Measurements from ENCODE around the gene FAM149B1.

FAM149B1 gene

GRCh38 chr10:73169320-73169719 is 1.4 kb downstream of the FAM149B1 start:
- no peak for TF ChIP-seq POLR2AphosphoS5 (IDR thresholded peaks at IDR 0.05; ENCODE audit: low read depth, low read length)
- no peak for TF ChIP-seq SIN3A (IDR thresholded peaks at IDR 0.05; ENCODE audit: borderline replicate concordance, insufficient read depth, low read length)
- no peak for TF ChIP-seq FOXP2 (optimal IDR thresholded peaks at IDR 0.05; ENCODE audit: borderline replicate concordance, extremely low read depth, extremely low read length, insufficient read depth)
- no peak for TF ChIP-seq TAF1 (IDR thresholded peaks at IDR 0.05; ENCODE audit: borderline replicate concordance, insufficient read depth, low read length)

GRCh38 chr10:73172867-73173266 is 4.9 kb downstream of the FAM149B1 start:
- TF ChIP-seq FOXP2 (optimal IDR thresholded peaks at IDR 0.05; ENCODE audit: borderline replicate concordance, extremely low read depth, extremely low read length, insufficient read depth), result no peak
- no peak for TF ChIP-seq TAF1 (IDR thresholded peaks at IDR 0.05; ENCODE audit: borderline replicate concordance, insufficient read depth, low read length)
- no peak for TF ChIP-seq REST (IDR thresholded peaks at IDR 0.05; ENCODE audit: insufficient read depth in 1 of 2, low read depth in 2 of 2, low read length in 2 of 2)
- no peak for TF ChIP-seq POLR2AphosphoS5 (IDR thresholded peaks at IDR 0.05; ENCODE audit: low read depth, low read length)

GRCh38 chr10:73174148-73174925 is 6.4 kb downstream of the FAM149B1 start:
- TF ChIP-seq SIN3A (IDR thresholded peaks at IDR 0.05; ENCODE audit: borderline replicate concordance, insufficient read depth, low read length) (no peak), FOXP2 (optimal IDR thresholded peaks at IDR 0.05; ENCODE audit: borderline replicate concordance, extremely low read depth, extremely low read length, insufficient read depth) (no peak), REST (IDR thresholded peaks at IDR 0.05; ENCODE audit: insufficient read depth in 1 of 2, low read depth in 2 of 2, low read length in 2 of 2) (no peak), TAF1 (IDR thresholded peaks at IDR 0.05; ENCODE audit: borderline replicate concordance, insufficient read depth, low read length) (no peak), POLR2AphosphoS5 (IDR thresholded peaks at IDR 0.05; ENCODE audit: low read depth, low read length) (no peak)

- TF ChIP-seq TAF1 (IDR thresholded peaks at IDR 0.05; ENCODE audit: borderline replicate concordance, insufficient read depth, low read length), result no peak
- TF ChIP-seq REST (IDR thresholded peaks at IDR 0.05; ENCODE audit: insufficient read depth in 1 of 2, low read depth in 2 of 2, low read length in 2 of 2), result no peak
- TF ChIP-seq POLR2AphosphoS5 (IDR thresholded peaks at IDR 0.05; ENCODE audit: low read depth, low read length), result no peak
Measured at GRCh38 chr10:73182568-73182967, 14.6 kb downstream of the FAM149B1 start.

- TF ChIP-seq REST (IDR thresholded peaks at IDR 0.05; ENCODE audit: insufficient read depth in 1 of 2, low read depth in 2 of 2, low read length in 2 of 2) (no peak), TAF1 (IDR thresholded peaks at IDR 0.05; ENCODE audit: borderline replicate concordance, insufficient read depth, low read length) (no peak), FOXP2 (optimal IDR thresholded peaks at IDR 0.05; ENCODE audit: borderline replicate concordance, extremely low read depth, extremely low read length, insufficient read depth) (no peak), SIN3A (IDR thresholded peaks at IDR 0.05; ENCODE audit: borderline replicate concordance, insufficient read depth, low read length) (no peak), POLR2AphosphoS5 (IDR thresholded peaks at IDR 0.05; ENCODE audit: low read depth, low read length) (no peak)
Measured at GRCh38 chr10:73183667-73184281, 15.9 kb downstream of the FAM149B1 start.
